ENCODE measurements around the gene SLC39A8. TPM values are rescaled to one million over a fixed set of nuclear protein-coding genes. Genes with fewer than 3 reads are reported as not detected.

Gene SLC39A8
- total RNA-seq, 1 experiment from 2014 or later: 35.9 TPM

DNA sequence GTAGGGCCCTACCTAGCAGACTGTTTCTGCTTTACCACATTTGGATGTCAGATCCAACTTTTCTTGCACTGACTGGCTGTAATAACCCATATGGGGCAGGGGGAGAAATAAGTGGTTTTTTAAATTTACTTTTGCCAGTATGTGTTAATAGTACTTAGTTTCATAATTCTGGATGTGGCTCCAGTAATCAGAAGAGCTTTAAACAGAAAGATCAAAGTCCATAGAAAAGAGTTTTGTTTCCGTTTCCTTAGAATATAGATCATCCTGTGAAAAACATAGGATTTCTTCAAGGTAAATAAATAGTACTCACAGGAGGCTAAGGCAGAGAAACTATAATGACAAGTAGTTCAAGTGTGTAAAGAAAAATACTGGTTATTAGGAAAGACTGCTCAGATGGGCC lies 85.6 kb downstream of the SLC39A8 start:
- H3K27me3 Mint-ChIP-seq (ENCODE audit: low read depth): no peaks in the 10 kb centered on the region
- H3K4me3 Mint-ChIP-seq: no peak overlapping the region
- TF ChIP-seq RORB (CRISPR knock-in tag; IDR thresholded peaks at IDR 0.05) (no peak), TCF7 (CRISPR knock-in tag; IDR thresholded peaks at IDR 0.05; ENCODE audit: low read depth) (no peak), NR1H2 (CRISPR knock-in tag; IDR thresholded peaks at IDR 0.05) (no peak), SMAD3 (CRISPR knock-in tag; IDR thresholded peaks at IDR 0.05; ENCODE audit: borderline replicate concordance) (no peak), TEAD1 (CRISPR knock-in tag; IDR thresholded peaks at IDR 0.05) (no peak), ATF1 (CRISPR knock-in tag; IDR thresholded peaks at IDR 0.05) (no peak), ZNF416 (CRISPR knock-in tag; IDR thresholded peaks at IDR 0.05) (no peak), ZNF232 (CRISPR knock-in tag; IDR thresholded peaks at IDR 0.05) (no peak), CBFB (CRISPR knock-in tag; IDR thresholded peaks at IDR 0.05; ENCODE audit: low read depth) (no peak), EMX1 (CRISPR knock-in tag; IDR thresholded peaks at IDR 0.05) (no peak), GTF2I (CRISPR knock-in tag; conservative IDR thresholded peaks at IDR 0.05) (no peak), SOX15 (CRISPR knock-in tag; IDR thresholded peaks at IDR 0.05) (no peak), ZNF512 (CRISPR knock-in tag; IDR thresholded peaks at IDR 0.05; ENCODE audit: borderline replicate concordance) (no peak), PRRX2 (CRISPR knock-in tag; IDR thresholded peaks at IDR 0.05) (no peak)
- TF ChIP-seq, protein P1, sequence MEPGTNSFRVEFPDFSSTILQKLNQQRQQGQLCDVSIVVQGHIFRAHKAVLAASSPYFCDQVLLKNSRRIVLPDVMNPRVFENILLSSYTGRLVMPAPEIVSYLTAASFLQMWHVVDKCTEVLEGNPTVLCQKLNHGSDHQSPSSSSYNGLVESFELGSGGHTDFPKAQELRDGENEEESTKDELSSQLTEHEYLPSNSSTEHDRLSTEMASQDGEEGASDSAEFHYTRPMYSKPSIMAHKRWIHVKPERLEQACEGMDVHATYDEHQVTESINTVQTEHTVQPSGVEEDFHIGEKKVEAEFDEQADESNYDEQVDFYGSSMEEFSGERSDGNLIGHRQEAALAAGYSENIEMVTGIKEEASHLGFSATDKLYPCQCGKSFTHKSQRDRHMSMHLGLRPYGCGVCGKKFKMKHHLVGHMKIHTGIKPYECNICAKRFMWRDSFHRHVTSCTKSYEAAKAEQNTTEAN (CRISPR knock-in tag; IDR thresholded peaks at IDR 0.05): no peak
- TF ChIP-seq, protein P2, sequence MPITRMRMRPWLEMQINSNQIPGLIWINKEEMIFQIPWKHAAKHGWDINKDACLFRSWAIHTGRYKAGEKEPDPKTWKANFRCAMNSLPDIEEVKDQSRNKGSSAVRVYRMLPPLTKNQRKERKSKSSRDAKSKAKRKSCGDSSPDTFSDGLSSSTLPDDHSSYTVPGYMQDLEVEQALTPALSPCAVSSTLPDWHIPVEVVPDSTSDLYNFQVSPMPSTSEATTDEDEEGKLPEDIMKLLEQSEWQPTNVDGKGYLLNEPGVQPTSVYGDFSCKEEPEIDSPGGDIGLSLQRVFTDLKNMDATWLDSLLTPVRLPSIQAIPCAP (CRISPR knock-in tag; IDR thresholded peaks at IDR 0.05): no peak
- TF ChIP-seq, protein P3, sequence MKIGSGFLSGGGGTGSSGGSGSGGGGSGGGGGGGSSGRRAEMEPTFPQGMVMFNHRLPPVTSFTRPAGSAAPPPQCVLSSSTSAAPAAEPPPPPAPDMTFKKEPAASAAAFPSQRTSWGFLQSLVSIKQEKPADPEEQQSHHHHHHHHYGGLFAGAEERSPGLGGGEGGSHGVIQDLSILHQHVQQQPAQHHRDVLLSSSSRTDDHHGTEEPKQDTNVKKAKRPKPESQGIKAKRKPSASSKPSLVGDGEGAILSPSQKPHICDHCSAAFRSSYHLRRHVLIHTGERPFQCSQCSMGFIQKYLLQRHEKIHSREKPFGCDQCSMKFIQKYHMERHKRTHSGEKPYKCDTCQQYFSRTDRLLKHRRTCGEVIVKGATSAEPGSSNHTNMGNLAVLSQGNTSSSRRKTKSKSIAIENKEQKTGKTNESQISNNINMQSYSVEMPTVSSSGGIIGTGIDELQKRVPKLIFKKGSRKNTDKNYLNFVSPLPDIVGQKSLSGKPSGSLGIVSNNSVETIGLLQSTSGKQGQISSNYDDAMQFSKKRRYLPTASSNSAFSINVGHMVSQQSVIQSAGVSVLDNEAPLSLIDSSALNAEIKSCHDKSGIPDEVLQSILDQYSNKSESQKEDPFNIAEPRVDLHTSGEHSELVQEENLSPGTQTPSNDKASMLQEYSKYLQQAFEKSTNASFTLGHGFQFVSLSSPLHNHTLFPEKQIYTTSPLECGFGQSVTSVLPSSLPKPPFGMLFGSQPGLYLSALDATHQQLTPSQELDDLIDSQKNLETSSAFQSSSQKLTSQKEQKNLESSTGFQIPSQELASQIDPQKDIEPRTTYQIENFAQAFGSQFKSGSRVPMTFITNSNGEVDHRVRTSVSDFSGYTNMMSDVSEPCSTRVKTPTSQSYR (CRISPR knock-in tag; IDR thresholded peaks at IDR 0.05): no peak
- TF ChIP-seq, protein P4, sequence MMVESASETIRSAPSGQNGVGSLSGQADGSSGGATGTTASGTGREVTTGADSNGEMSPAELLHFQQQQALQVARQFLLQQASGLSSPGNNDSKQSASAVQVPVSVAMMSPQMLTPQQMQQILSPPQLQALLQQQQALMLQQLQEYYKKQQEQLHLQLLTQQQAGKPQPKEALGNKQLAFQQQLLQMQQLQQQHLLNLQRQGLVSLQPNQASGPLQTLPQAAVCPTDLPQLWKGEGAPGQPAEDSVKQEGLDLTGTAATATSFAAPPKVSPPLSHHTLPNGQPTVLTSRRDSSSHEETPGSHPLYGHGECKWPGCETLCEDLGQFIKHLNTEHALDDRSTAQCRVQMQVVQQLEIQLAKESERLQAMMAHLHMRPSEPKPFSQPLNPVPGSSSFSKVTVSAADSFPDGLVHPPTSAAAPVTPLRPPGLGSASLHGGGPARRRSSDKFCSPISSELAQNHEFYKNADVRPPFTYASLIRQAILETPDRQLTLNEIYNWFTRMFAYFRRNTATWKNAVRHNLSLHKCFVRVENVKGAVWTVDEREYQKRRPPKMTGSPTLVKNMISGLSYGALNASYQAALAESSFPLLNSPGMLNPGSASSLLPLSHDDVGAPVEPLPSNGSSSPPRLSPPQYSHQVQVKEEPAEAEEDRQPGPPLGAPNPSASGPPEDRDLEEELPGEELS (CRISPR knock-in tag; IDR thresholded peaks at IDR 0.05): no peak
- TF ChIP-seq, protein P5, sequence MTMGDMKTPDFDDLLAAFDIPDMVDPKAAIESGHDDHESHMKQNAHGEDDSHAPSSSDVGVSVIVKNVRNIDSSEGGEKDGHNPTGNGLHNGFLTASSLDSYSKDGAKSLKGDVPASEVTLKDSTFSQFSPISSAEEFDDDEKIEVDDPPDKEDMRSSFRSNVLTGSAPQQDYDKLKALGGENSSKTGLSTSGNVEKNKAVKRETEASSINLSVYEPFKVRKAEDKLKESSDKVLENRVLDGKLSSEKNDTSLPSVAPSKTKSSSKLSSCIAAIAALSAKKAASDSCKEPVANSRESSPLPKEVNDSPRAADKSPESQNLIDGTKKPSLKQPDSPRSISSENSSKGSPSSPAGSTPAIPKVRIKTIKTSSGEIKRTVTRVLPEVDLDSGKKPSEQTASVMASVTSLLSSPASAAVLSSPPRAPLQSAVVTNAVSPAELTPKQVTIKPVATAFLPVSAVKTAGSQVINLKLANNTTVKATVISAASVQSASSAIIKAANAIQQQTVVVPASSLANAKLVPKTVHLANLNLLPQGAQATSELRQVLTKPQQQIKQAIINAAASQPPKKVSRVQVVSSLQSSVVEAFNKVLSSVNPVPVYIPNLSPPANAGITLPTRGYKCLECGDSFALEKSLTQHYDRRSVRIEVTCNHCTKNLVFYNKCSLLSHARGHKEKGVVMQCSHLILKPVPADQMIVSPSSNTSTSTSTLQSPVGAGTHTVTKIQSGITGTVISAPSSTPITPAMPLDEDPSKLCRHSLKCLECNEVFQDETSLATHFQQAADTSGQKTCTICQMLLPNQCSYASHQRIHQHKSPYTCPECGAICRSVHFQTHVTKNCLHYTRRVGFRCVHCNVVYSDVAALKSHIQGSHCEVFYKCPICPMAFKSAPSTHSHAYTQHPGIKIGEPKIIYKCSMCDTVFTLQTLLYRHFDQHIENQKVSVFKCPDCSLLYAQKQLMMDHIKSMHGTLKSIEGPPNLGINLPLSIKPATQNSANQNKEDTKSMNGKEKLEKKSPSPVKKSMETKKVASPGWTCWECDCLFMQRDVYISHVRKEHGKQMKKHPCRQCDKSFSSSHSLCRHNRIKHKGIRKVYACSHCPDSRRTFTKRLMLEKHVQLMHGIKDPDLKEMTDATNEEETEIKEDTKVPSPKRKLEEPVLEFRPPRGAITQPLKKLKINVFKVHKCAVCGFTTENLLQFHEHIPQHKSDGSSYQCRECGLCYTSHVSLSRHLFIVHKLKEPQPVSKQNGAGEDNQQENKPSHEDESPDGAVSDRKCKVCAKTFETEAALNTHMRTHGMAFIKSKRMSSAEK (CRISPR knock-in tag; IDR thresholded peaks at IDR 0.05; ENCODE audit: borderline replicate concordance): no peak
- H3K27ac Mint-ChIP-seq: no peak overlapping the region
- ChIA-PET POLR2A (no interaction called here), CTCF (interaction anchor here (1.2 kb wide), 1 partner anchor 10 kb away, joined by 3 read pairs; no protein-coding TSS in a partner anchor)
- H3K36me3 Mint-ChIP-seq: no peaks in the 10 kb centered on the region
- ATAC-seq (no peak), DNase-seq (ENCODE audit: low spot score) (no peak)
- H3K9me3 Mint-ChIP-seq: 0 out of 2 replicates have a peak, but pooled peaks cover 3% of the 10 kb centered on the region
- peaks cover 21% of the 10 kb centered on the region for H3K4me1 Mint-ChIP-seq
